OCI-LY1 (cell line): ENCODE data around the gene CHRNA4.

Experiments used
- CTCF ChIP-seq: fragments of 200-600 bp; sonication (generic), shearing (Covaris generic); IDR thresholded peaks from 2 replicates; pipeline ENCODE4 v1.5.1; 2017; ENCODE audit warnings: mild to moderate bottlenecking, antibody characterized with exemption, low read length, moderate library complexity, mixed read lengths
- EZH2 ChIP-seq: fragments of 200-600 bp; sonication (generic), shearing (Covaris generic); IDR thresholded peaks from 2 replicates; pipeline ENCODE4 v1.8.0; 2017; ENCODE audit warnings: borderline replicate concordance, mixed run types, mild to moderate bottlenecking, antibody characterized with exemption, low read length, moderate library complexity, mixed read lengths

DNA sequence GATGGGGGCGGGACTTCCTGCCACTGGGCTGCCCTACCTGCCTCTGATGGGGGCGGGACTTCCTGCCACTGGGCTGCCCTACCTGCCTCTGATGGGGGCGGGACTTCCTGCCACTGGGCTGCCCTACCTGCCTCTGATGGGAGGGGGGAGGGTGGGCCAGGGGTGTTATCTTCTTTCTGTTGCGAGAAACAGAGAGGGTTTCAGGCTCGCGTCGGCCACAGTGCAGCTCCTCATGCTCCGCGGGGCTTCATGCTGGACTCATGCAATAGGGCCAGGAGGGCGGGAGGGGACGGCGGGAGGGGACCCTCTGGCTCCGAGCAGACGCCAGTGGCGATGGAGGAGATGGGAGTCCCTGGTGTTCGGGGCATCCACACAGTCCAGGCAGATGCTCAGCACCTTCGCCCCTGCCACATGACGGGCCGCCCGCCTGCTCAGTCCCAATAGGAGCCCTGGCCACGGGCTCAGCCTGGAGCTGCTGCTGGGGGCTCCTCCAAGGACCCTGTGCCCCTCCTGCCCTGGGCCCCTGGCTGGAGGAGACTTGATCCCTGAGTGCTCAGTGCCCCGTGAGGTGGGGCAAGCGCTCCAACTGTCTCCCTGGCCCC, 48.8 kb upstream of the CHRNA4 start:
- TF ChIP-seq CTCF, result no peak
- no peak for TF ChIP-seq EZH2
